Effector CD4-positive, alpha-beta T cell (primary cell): Measurements from ENCODE around the gene TAPBPL.

Experiments used
- DNase-seq: peaks from one replicate; pipeline ENCODE4 v3.0.0-alpha.2; 2020

Gene TAPBPL

GRCh38 chr12:6437586-6437985, 14.3 kb upstream of the TAPBPL start:
- no peak for DNase-seq

GRCh38 chr12:6438345-6438744, 13.5 kb upstream of the TAPBPL start:
- no peak for DNase-seq

- no peak for DNase-seq
Measured at GRCh38 chr12:6440391-6440790, 11.5 kb upstream of the TAPBPL start.

- DNase-seq, result no peak
Measured at GRCh38 chr12:6442836-6443235, 9.0 kb upstream of the TAPBPL start.

GRCh38 chr12:6443361-6443983, 8.4 kb upstream of the TAPBPL start:
- DNase-seq, result no peak

- DNase-seq, result no peak
Measured at GRCh38 chr12:6444031-6444430, 7.8 kb upstream of the TAPBPL start.

- no peak for DNase-seq
Measured at GRCh38 chr12:6444704-6445688, 6.8 kb upstream of the TAPBPL start, which contains the start of gene CD27. TSS of gene CD27 (plus strand) at chr12:6444955. CDS start at chr12:6445096, 141 bp downstream.

- no peak for DNase-seq
Measured at GRCh38 chr12:6450091-6450868, 1.6 kb upstream of the TAPBPL start.

GRCh38 chr12:6450869-6451347, 934 bp upstream of the TAPBPL start:
- DNase-seq, result no peak

- DNase-seq, result no peak
Measured at GRCh38 chr12:6452245-6452943, 552 bp downstream of the TAPBPL start.

- no peak for DNase-seq
Measured at GRCh38 chr12:6452944-6453630, 1.2 kb downstream of the TAPBPL start.

- no peak for DNase-seq
Measured at GRCh38 chr12:6457220-6457945, 5.5 kb downstream of the TAPBPL start.

- DNase-seq, result no peak
Measured at GRCh38 chr12:6458281-6459003, 6.6 kb downstream of the TAPBPL start.

- DNase-seq, result no peak
Measured at GRCh38 chr12:6459004-6459337, 7.1 kb downstream of the TAPBPL start.

- DNase-seq, result no peak
Measured at GRCh38 chr12:6460751-6461371, 9.0 kb downstream of the TAPBPL start.

- DNase-seq, result peak; percentile 76
Measured at GRCh38 chr12:6461401-6462233, 9.8 kb downstream of the TAPBPL start.

- DNase-seq, result peak; percentile 36
Measured at GRCh38 chr12:6462234-6462995, 10.6 kb downstream of the TAPBPL start.

- no peak for DNase-seq
Measured at GRCh38 chr12:6463216-6463615, 11.4 kb downstream of the TAPBPL start.
